Cardiac atrium fibroblast (primary cell): ENCODE results near the gene GATM. TPM values are rescaled to one million over a fixed set of nuclear protein-coding genes. Genes with fewer than 3 reads are reported as not detected.

Experiments used
- total RNA-seq: library from RNA; depleted of rRNA; stranded (reverse); fragments of >200 nt; gene quantifications from 2 replicates; pipeline ENCODE4 v1.2.3, GENCODE V29; 2015

Gene GATM, protein sequence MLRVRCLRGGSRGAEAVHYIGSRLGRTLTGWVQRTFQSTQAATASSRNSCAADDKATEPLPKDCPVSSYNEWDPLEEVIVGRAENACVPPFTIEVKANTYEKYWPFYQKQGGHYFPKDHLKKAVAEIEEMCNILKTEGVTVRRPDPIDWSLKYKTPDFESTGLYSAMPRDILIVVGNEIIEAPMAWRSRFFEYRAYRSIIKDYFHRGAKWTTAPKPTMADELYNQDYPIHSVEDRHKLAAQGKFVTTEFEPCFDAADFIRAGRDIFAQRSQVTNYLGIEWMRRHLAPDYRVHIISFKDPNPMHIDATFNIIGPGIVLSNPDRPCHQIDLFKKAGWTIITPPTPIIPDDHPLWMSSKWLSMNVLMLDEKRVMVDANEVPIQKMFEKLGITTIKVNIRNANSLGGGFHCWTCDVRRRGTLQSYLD
- 0.18 TPM in 1 of 2 replicates, not detected in the other for total RNA-seq

DNA sequence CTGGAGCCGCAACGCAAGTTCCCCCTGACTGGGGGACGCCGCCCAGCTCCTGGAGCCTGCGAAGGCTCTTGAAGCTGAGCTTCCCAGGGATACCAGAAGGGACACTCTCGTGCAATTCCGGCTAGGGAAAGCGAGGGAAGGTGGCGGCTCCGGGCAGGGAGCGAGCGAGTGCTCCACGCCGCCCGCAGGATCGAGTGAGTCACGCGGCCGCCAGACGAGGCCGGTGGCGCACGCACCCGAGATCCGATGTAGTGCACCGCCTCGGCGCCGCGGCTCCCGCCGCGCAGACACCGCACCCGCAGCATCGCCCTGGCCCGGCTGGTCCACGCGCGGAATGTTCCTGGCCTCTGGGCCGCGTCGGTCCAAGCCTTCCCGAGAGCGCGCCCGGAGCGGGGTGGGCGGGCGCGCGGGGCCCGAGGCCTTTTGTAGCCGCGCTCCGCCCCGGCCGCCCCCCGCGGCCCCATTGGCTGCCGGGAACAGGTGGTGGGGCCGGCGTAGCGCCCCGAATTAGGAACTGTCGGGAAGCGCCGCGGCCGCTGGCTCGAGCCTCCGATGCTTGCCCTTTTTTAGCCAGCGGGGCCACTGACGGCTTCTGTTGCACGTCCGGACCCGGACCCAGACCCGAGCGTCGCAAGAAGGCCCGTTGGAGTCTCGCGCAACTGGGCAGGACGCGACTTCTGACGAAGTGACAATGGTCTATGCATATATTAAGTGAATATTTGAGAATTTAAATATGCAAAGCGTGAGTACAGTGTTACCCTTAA, at the start of gene GATM:
Gene GATM, minus strand, starts transcription at position 396 of the 764 bp plus-strand sequence. Its CDS starts 91 bp downstream, at position 305.

Other genes starting within 250 kb of the GATM start
- gene DUOXA1, start 248.7 kb downstream of the GATM start, total RNA-seq: not detected in 2 replicates
- gene DUOX1, start 248.6 kb downstream of the GATM start, total RNA-seq: not detected in 2 replicates
- 1.6 and 1.8 TPM in 2 replicates for gene SHF, start 190.6 kb downstream of the GATM start, total RNA-seq
- gene SLC28A2, start 126.3 kb downstream of the GATM start, total RNA-seq: not detected in 2 replicates
- 4.5 and 8.3 TPM in 2 replicates for gene SLC30A4, start 144.2 kb upstream of the GATM start, total RNA-seq
- 33.0 and 37.5 TPM in 2 replicates for gene BLOC1S6, start 208.8 kb upstream of the GATM start, total RNA-seq